Measurements from ENCODE around the gene NFIX.

The NFIX gene

DNA sequence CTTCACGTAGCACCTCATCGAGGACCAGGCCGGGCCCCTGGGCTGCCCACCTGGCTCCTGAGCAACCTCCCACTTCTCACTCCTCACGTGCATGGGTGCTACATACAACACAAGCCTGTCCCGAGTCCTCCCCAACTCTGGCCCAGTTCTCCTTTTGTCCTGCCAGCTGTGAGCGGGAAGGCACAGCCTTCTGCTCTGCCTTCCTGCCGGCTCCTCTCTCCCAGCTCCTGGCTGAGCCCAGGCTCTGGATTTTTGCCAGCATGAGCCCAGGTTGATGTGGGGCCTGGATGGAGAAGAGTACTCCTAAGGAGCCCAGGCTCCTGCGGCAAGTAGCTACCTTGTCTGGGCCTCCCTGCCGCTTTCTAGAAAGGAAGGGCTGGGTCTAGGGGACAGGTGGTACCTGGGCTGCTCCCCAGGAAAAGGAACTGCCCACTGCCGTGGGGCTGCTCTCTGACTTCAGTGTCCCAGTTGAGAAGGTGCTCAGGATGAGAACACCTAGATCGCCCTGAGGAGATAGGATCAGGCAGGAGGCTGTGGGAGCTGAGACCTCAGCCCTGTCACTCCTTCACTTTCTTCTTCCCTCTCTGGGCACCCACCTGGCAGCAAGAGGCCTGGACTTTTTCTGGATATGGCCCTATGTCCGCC is 83.7 kb downstream of the NFIX start:
- no peak for DNase-seq

DNA sequence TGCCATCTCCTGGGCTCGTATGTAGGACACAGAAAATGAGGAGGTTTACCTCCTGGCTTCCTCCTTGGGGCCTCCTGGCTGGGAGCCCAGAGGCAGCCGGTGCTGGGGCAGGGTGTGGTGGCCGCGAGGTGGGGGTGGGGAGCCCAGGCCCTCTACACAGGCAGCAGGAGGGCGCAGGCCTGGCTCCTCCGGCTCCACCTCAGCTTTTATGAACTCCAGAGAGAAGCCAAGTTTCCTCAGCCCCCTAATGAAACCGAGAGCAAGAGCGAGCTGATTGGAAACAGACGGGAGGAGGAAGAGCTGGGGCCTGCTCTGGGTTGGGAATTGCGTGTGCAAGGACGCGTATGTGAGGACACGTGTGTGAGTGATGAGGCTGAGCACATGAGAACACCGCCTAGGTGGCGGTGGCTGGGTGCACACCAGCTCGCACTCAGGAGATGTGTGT is 84.3 kb downstream of the NFIX start:
- no peak for DNase-seq

DNA sequence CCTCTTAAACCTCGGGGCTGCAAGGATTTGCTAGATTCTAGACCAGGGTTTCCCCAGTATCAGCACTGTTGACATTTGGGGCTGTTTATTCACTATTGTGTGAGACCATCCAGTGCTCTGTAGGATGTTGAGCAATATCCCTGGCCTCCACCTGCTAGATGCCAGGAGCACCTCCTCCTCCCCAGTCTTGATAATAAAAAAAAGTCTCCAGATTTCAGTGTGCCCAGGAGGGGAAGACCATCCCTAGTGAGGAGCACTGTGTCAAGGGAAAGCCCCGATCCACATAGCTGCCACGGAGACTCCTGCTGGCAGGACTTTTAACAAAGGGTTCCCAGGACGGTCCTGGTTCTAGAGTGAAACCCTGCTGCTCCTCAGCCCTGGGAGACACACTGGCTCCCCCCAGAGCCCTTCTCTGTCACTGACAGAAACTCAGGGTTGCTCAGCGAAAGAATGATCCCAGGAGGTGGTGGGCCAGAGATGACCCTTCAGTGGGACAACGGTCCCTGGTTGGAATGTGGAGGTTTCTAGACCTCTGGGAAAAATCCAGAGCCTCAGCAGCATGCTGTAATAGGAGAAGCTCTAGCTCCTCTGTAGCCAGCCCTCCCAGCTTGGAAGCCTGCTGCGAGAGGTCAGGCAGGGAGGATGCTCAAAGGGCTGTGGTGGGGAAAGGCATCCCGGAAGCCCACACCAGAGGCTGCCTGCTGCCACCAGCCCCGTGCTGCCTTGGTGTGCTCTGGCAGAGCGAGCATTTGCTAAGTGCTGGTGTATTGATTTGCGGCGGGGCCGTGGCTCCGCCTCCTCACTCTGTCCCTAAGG is 87.1 kb downstream of the NFIX start:
- DNase-seq = no peak

DNA sequence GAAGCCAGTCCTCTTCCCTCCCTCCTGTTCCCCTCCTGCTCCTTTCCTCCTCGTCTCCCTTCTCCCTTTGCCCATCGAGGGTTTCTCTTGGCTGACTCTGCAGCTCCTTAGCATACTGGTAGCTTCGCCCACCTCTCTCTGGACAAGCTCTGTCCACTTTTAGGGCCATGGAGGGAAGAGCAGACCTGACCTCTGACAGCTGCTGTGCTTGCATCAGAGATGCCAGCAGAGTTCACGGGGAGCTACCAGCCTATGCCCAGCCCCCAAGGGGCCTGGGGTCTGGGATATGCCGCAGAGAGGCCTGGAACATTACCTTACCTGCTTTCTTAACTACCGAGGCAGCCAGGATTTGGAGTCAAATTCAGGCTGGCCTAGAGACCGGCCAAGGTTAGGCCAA is 87.7 kb downstream of the NFIX start:
- DNase-seq = no peak

DNA sequence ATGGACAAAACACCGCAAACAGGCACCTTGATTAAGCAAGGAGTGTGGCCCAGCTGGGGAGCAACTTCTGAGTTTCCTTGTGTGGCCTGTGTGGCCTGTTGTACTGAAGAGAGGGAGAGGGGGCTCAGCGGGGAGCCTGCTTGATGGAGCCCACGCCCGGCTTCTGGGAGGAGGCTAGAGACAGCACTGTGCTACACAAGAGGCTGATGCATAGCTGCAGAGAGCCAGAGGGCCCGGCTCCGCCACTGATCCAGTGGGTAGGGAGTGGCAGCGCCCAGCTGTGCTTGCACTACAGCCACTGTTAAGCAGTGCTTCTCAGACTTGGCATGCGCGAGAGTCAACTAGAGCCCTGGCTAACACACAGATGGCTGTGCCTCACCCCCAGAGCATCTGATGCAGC is 88.4 kb downstream of the NFIX start:
- DNase-seq = no peak

DNA sequence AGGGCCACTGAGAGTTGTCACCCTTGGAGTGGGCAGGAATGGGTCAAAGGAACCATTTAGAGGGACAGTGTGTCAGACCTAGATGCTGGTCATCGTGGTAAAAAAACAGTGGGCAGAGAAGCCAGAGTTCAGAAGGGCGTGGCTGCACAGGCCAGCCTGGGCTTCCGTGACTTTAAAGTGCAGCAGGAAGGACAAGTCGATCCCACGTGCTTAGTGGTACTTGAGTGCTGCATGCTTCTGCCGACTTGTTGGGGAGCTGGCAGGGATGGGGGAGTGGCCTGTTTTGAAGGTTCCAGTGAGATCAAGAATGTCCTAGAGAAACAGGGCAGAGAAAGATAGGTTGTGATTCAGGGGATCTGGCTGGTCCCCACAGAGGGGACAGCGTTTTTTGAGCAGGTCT is 90.4 kb downstream of the NFIX start:
- no peak for DNase-seq

DNA sequence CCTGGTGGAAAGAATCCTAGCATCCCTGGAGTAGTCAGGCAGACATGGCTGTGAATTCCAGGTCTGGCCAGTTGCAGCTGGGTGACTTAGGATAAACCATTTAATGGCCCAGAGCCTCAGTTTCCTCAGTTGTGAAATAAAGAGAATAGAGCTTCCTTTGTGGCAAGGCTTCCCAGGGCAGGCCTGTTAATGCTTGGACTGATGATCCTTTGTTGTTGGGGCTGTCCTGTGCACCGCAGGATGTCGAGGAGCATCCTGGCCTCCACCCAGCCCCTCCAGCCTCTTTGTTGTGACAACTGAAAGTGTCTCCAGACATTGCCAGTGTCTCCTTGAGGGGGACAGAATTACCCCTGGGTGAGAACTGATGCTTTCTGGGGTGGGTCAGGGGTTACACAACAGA is 91.1 kb downstream of the NFIX start:
- DNase-seq = no peak

DNA sequence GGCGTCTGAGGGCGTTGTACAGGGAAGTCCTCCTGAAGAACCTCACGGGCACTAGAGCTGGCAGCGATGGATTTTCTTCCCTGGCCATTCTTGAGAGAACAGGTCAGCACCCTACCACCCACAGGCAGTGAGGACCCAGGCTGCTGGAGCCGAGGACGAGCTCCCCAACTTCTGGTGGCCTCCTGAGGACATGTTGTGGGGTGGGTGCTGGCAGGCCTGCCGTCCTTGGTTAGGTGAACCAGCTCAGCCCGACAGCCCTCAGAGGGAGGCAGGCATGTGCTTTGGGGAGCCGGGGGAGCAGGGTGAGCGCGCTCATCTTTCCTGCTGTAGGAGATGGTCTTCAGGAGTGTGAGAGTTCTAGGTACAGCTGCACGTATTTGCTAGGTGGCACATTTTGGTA is 92.0 kb downstream of the NFIX start:
- DNase-seq = no peak

DNA sequence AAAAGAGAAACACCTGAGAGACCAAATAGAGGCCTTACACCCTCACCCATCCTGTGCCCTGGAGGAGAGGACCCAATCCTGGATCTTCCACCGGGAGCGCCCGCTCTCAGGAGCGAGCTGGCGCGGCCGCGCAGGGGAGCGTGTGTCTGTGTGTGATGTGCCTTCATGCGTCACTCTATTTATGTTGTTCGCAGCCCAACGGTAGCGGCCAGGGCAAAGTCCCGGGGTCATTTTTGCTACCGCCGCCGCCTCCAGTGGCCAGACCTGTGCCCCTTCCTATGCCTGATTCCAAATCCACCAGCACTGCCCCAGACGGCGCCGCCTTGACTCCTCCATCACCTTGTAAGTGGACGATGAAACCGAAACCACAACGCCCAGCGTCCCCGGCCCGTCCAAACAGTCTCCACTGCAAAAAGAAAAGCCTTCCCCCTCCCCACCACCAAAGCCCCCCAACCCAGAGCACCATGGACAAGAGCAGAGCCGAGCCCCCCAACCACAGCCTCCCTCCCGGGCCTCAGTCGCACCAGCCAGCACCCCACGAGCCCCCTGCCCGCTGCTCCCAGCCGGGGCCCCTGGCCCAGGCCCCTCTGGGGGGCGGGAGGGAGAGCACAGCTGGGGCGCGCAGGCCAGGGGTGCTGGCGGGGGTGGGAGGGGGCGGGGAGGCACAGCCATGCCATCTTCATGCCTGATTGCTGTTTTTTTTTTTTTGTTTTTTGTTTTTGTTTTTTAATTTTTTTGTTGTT is 92.7 kb downstream of the NFIX start:
- no peak for DNase-seq

DNA sequence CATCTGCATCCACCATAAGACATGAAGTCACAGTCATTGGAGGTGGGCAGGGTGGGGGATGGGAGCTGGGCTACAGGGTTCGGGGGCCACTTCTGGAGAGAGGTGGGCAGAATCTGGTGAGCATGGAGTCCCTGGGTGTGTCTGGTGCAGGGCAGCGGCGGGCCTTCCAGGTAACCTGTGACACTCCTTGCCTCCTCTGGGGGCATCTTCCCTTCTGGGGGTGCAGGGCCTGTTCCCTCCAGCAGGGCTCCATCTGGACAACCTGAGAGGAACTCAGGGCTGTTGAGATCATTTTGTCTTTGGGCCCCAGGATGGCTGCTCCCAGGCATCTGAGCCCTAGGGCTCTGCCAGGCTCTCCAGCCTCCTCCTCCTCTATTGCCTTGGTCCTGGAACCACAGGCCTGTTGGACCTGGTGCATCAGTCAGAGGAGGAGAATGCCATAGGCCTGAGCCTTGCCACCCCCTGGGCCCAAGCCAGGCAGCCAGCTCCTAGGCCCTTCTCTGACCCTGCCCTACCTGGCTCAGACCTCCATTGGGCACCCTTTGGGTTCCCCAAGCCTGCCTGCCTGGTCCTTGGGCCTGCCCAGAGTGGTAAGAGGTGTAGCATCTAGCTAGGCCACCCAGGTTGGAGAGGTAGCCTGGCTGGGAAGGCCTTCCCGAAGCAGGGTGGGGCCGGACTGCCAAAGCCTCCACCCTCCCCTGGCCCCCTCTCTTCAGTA is 94.0 kb downstream of the NFIX start:
- no peak for DNase-seq

DNA sequence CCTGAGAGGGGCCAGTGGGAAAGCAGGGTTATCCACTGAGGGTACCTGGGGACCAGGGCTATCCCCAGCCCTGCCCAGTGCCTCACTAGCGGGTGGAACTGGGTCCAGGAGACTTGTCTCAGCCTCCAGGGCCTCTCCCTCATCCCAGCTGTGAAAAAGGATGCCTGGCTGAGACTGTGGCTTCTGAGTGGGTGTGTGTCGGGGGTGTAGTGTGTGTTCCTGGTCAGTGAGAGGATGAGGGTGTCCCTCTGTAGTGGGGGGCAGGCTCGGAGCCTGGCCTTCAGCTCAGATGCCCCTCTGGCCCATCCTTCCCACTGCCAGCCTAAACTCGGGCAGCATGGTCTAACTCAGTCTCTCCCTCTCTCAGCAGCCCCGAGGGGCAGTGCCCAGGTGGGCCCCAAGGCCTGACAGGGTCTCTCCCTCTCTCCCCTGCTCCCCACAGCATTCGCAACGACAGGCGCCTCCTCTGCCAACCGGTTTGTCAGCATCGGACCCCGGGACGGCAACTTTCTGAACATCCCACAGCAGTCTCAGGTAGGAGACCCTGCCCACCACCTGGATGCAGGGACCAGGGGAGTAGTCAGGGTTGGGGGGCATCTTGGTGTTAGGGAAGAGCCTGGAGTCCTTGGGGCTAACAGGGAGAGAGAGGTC is 94.7 kb downstream of the NFIX start:
- no peak for DNase-seq

DNA sequence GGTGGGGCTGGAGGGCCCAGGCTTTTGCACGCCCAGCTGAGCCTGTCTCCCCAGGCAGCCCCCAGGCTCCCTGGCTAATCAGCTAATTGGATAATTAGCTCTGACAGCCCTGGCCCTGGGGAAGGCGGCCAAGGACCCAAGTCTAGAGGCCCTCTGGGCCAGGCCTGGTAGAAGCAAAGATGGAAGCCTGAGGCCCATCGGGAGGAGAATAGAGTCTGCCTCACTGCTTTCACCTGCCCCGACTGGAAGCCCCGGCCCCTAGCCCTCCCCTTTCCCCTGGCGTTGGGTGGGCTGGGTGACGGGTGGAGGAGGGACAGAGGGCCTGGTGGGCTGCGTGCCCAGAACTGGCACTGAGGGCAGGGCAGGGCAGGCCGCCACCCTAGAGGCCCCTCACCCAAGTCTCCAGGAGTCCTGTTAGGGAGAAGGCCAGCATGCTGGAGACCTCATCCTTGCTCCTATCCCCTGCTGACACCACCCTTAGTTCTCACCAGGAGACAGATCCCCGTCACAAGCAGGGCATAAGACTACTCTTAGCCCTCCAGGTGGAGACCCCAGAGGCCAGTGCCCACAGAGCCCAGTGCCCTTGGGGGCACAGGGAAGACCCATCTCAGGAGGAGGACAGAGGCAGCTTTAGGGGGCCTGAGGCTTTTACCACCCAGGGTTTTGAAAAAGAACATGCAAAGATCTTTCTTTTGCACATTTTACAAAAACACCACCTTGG is 95.4 kb downstream of the NFIX start:
- no peak for DNase-seq

DNA sequence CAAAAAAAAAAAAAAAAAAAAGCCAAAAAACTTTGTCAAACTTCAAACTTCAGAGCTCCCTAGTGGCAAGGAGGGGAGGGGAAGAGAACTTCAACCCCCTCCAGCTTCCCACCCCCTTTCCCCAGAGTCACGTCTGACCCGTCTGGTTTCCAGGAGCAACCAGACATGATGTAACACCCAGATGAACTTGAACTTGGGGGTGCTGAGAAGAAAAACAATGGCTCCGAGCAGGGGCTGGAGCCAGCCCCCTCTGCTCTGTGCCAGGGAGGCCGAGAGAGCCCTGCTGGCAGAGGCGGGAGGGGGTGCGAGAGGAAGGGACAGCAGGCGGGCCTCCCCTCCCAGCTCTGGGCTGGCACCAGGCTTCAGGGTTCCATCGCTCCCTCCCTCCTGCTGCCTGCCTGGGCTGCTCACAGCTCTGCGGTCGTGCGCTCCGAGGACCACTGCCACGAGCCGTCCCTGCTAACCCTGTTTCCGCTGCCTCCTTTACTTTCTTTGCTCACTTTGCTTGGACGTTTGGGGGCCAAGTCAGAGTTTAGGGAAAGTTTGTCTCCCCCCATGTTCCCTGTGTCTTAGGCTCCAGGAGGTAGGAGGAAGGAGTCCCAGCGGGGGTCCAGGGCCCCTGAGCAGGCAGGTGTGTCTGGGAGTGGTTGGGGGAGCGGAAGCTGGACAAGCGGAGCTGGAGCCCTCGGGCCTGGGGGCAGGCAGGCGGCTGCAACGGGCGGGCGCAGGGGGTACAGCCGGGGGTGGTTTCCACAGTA is 96.3 kb downstream of the NFIX start:
- no peak for DNase-seq

DNA sequence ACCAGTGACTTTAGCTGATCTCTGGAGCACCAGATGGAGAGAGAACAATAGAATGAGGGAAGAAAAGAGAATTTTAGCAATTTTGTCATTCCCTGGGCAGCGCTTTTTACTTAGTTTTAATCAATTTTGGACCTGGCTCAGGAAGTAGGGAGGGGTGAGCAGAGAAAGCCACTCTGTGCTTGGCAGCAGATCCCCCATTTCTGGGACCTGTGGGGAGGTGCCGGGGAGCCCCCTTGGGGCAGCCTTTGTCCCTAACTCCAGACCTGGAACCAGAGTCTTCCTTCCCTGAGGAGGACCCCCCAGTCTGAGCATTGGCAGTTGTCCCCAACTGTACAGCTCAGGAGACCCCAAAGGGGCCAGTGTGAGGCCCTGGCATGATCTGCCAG is 96.9 kb downstream of the NFIX start:
- DNase-seq = no peak

DNA sequence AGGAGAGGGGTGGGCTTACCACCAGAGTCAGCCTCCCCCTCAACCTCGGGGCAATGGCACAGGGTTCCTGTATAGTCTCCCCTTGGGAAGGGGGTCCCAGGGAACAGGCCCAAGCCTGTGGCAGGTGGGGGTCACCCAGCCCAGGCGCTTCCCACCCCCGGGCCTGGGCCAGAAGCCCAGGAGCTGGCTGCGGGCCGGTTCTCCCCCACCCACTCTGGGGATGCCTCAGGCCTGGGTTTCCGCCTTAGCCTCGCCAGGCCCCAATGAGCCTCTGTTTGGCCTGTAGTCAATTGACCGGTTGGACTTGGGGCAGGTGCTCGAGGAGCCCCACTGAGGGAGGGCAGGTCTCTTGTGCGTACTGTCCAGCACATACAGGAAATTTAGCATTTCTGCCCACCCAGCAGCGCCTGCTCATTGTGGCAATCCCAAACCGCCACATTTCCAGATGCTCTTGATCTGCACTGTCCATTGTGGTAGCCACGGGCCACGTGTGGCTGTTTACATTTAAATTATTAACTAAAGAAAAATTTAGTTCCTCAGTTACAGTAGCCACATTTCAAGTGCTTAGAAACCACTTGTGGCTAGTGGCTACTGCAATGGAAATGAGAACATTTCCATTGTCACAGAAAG is 97.4 kb downstream of the NFIX start:
- no peak for DNase-seq

DNA sequence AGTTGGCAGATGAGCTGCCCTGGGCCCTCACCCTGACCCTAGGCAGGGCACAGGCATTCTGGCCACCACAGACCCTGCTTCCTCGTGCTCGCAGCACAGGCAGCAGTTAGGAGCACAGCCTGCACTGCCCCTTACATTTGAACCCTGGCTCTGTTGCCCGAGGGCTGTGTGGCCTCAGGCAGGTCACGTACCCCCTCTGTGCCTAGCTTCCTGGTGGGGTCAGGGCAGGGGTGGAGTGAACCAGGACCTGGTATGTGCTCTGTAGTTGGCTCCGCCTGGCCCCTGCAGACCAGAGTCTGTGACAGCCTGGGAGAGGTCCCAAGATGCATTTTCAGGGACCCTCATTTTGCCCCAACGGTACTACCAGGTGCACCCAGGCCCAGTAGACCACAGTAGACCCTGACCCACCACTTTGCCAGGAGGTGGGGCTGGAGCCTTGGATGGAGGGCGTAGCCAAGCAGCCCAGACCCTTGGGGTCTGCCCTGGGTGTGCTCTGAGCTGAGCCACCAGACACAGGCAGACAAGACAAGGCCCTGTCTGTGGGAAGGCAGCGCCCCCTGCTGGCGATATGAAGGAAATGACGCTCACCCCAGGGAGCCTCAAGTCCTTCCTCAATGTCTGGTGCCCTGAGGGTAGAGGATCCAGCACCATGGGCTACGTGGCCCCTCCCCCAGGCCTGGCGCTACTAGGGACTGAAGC is 98.3 kb downstream of the NFIX start:
- DNase-seq = peak; percentile 87

DNA sequence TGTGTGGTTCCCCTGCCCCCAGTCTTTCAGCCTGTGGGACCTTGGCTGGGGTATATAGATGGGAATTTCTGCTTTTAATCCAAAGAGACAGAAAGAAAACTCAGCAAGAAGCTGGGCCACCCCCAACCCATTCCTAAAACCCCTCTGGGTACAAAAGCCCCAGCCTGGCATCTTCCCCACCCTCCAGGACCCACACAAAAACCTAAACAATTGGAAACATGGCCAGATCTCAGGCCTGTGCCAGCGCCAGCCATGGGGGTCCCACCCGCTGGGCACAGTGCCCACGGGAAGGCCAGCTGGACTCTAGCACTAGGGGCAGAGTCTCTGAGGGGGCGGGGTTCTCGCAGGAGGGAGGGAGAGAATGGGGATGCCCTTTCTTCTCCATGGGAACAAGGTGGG is 98.8 kb downstream of the NFIX start:
- DNase-seq = no peak

DNA sequence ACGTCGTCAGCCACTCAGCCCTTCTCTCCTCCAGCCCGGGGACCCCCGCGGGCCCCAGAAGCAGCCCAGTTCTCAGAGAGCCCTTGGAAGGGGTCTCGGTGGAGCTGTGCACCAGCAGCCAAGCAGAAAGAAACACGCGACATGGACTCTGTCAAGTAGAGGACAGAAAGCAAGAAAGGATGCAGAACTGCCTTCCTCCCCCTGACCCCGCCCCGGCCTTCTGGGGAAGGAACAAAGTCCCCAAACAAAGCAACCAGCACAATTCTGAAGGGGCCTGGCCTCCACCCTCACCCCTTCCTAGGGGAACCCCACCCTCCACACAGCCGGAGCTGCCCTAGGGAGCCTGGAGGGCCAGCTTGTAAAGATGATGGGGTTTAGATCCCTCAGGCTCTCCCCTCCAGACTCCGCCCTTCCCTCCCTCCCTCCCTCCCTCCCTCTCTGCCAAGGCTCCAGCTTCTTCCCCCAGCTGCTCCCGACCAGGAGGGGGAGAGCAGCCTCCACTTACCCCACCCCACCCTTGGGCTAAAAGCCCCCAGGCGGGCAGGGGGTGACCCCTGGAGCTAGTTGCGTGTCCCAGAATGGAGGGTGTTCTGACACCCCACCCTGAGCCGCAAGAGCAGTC is 99.6 kb downstream of the NFIX start:
- no peak for DNase-seq

DNA sequence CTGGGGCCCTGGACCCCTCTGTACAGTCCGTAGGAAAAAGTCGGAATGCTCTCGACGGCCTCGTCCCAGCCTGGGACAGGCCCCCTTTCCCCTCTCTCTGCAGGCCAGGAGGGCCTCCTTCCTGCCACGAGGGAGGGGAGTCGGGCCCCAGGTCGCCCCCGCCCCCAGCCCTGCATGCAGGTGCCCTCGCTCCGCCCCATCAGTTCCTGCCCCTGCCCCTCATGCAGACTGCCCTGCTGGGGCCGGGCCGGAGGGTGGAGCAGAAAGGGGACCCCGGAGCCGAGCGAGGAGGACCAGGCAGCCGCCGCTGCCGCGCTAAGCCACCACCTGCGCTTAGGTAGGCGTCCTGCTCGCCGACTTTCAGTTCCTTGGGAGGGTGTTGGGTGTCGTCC is 100.1 kb downstream of the NFIX start:
- DNase-seq = no peak

Measured in activated CD4-positive, alpha-beta T cell treated with anti-CD3 and anti-CD28 coated beads, Interleukin-10, Interleukin-2, amounts not matched to agents 100 ng/mL and 50 ng/mL, durations not matched to agents 16 hours and 8 hours (primary cell).